ENCODE data around the gene SGTA.

DNA sequence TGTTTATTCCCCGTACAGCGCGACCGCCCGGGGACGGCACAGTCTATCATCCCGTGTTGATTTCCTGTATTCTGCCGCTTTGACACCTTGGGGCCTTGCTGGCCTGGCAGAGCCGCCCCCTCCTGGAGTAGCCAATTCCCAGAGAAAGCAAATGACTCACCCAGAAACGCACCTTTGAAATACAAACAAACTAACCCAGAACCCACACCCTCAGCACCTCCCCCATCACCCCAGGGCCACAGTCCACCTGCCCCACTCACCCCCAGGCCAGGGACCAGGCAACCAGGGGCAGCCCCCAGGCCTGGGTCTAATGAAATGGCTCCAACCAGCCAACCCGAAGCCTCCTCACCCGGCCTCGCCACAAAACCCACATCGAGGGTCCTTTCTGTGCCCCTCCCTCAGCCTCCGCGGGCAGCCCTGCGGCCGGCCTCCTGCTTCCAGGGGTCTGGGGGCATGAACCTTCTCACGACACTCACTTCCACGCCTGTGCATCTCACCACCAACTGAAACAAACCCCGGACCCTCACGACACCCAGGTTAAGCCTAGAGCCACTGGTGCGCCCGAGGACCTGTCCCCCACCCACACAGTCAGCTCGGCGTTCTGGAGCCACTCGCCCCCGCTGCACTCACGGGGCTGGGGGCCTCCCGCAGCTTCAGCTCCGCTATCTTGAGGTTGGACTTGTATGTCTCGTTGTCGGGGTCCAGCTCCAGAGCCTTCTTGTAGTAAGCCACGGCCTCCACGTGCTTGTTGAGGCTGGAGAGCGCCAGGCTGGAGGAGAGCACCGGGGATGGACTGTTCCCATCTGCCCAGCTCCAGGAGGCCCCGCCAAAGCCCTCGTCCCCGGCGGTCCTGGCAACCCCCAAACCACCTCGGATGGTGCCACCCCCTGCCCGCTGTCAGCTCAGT lies 20.9 kb downstream of the SGTA start:
- no peak for TF ChIP-seq POLR2A (IDR thresholded peaks at IDR 0.05)
- TF ChIP-seq CTCF (IDR thresholded peaks at IDR 0.05) = no peak

Measured in transverse colon (tissue), 3 donors.